Activated CD4-positive, CD25-positive, alpha-beta regulatory T cell treated with anti-CD3 and anti-CD28 coated beads, Interleukin-2, amount 50 U/mL, for 24 hours (primary cell): ENCODE measurements around the gene PEX6.

Experiments
- ATAC-seq, 2 donors: fragments of 150-1000 bp; cut with Tn5 transposase; one replicate each; pipeline ENCODE4 v1.10.0; 2021; ENCODE audit warnings: mild to moderate bottlenecking in 1 of 2, moderate library complexity in 1 of 2

The PEX6 gene

DNA sequence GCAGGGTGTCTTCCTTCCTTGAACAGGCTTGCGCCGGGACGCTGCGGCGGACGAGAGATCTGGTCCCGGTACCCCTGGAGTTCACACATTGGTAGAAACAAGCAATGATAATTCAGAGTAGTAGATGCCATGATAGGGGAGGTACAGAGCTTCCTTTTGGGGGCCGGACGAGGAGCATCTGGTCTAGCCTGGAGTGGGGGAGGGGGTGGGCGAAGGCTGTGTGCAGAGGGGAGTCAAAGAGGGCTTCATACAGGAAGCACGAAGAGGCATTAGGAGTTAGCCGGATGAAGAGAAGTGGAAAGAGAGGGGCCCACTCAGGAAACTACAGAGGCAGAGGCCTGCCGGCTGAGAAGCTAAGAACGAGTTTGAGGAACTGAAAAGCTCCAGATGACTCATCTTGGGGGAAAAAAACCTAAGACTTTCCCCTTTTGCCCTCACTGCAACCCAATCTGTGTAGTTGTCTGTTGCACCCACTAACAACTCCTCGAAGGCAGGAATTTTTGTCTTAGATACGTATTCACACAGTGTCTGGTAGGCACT lies 49.1 kb downstream of the PEX6 start:
- peak; percentile 25 to 33 for ATAC-seq

DNA sequence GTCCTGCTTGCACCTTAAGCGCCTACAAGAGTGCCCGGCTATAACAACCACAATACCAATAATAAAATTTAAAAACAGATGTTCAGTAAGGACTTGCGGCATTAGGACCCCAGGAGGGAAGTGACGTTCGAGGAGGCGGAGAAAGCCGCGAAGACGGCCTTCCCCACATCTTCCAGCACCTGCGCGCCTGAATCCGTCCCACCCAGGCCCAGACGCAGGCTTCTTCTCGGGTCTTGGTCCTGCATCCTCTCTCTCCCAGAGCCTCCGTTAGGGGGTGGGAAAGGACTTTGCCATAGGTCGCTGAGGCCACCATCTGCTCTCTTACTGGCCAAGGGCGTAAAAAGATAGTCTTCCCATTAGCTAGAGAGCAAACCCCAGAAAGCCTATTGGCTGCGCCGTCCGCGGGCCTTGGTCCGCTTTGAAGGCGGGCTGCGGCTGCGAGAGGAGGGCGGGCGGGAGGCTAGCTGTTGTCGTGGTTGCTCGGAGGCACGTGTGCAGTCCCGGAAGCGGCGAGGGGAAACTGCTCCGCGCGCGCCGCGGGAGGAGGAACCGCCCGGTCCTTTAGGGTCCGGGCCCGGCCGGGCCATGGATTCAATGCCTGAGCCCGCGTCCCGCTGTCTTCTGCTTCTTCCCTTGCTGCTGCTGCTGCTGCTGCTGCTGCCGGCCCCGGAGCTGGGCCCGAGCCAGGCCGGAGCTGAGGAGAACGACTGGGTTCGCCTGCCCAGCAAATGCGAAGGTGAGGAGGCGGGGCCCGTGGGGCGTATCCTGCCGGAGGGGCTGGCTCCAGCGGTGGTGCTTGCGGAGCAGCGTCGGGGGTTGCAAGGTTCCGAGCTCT lies 49.8 kb downstream of the PEX6 start, which contains the start of gene CNPY3:
TSS of gene CNPY3 (plus strand) at position 495 of the 835 bp plus-strand sequence. CDS start at position 586, 91 bp downstream.
- peak; percentile 87 for ATAC-seq

DNA sequence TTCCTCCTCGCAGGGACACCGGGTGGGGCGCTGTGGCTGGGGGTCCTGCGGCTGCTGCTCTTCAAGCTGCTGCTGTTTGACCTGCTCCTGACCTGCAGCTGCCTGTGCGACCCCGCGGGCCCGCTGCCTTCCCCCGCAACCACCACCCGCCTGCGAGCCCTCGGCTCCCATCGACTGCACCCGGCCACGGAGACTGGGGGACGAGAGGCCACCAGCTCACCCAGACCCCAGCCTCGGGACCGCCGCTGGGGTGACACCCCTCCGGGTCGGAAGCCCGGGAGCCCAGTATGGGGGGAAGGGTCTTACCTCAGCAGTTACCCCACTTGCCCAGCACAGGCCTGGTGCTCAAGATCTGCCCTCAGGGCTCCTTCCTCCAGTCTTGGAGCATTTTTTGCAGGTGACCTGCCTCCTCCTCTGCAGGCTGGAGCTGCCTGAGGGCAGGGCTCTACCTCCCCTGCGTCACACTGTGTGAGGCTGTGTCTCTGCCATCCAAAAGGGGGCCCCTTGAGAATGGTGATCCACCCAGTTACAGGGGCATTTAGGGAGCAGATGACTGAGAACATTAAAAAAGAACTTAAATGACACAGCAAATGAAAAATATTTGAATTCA lies 53.6 kb downstream of the PEX6 start:
- ATAC-seq: no peak

DNA sequence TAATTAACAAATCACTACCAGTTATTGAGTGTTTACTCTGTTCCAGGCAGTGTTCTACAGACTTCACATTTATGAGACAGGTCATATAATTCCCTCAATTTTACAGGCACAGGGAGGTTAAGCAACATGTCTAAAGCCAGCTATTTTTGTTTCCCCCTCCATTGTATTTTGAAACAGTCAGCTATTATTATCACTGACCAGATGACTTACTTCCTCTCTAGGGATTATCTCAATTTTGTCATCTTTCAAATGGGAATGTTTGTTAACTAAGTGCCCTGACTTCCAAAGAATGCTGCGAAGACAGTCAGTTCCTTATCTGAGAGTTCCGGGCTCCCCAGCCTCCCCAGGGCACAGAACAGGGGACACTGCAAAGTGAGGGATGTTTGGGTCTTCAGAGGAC lies 55.3 kb downstream of the PEX6 start:
- no peak for ATAC-seq

DNA sequence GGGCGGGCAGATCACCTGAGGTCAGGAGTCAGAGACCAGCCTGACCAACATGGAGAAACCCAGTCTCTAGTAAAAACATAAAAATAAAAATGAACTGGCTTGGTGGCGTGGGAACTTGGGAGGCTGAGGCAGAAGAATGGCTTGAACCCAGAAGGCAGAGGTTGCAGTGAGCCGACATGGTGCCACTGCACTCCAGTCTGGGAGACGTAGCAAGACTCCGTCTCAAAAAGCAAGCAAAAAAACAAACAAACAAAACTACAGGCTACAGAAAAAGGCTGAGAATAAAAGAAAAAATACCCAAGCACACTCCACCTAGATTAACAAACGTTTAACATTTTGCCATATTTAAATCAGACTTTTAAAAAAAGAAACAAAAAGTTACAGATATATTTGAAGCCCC lies 57.2 kb downstream of the PEX6 start:
- no peak for ATAC-seq

DNA sequence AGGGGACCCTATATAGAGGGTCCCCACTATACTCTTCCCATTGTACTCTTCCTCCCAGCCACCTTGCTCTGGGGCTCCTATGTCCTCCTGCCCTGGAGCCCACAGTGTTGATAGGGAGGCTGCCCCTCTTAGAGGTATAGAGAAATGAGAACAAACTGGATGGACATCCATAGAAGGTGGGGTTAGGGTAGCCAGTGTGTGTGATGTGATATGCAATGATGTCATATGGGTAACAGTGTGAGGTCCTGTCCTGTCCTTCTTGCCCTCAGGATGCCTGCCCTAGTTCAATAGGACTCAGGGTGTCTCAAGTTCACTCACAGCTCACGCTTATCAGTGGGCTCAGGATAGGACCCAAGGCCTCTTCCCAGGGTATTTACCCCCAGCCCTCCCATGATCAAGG lies 62.7 kb downstream of the PEX6 start:
- ATAC-seq: no peak

DNA sequence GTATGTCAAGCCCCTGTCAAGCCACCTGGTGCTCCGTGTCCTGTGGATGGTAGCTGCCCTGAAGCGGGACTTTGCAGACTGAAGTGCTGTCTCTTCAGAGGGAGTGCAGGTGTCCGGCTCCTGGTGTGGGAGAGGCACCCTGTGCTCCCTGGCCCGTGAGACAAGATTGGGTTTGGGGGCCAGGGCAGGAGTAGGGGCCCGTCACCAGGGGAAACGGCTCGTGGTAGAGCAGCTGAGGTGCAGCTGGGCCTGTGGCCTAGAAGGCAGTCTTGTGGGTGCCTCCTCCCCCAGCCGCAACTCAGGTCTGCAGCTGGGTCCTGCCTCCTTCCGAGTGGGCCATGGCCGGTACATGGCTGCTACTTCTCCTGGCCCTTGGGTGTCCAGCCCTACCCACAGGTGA lies 63.2 kb downstream of the PEX6 start, which contains the start of gene PTCRA:
TSS of gene PTCRA (plus strand) at position 322 of the 400 bp plus-strand sequence. CDS start at position 339, 17 bp downstream.
- no peak for ATAC-seq

DNA sequence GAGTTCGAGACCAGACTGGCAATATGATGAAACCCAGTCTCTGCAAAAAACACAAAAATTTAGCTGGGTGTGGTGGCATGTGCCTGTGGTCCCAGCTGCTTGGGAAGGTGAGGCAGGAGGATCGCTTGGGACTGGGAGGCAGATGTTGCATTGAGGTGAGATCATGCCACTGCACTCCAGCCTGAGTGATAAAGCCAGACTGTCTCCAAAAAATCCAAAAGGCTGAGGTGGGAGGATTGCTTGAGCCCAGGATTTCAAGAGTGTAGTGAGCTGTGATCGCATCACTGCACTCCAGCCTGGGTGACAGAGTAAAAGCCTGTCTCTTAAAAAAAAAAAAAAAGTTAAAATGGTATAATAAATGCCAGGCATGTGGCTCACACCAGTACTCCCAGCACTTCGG lies 64.4 kb downstream of the PEX6 start:
- no peak for ATAC-seq
